NCI-H1694 treated with DMSO at 0.1 percent for 48 hours (cell line): ENCODE measurements around the gene IFNA17.
A peak's percentile ranks its signal among the peaks of the same experiment; 100 is the strongest.
"Not testable (repeated sequence)": the region's sequence is repeated elsewhere in the genome, so short reads cannot be mapped to it uniquely, and the experiment has no call there.

Experiments
- DNase-seq: peaks from one replicate; lab custom pipeline; 2025; lab: John Stamatoyannopoulos, UW

The IFNA17 gene

DNA sequence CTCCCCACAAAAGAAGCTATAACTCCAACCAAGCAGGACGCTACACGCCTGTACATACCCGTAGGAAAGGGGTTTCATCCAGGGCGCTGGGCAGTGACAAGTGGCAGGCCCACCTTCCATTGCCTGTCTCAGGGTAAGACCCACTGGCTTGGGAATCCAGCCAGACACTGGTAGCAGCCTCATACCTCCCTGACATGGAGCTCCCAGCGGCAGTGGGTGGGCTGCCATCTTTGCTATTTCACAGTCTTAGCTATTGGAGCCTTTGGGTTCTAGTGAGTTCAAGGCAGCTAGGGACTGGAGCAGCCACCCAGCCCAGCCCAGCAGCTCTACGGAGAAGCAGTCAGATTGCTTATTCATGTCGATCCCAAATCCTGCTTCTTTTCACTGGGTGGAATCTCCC lies 17.7 kb downstream of the IFNA17 start:
- DNase-seq, result no peak

DNA sequence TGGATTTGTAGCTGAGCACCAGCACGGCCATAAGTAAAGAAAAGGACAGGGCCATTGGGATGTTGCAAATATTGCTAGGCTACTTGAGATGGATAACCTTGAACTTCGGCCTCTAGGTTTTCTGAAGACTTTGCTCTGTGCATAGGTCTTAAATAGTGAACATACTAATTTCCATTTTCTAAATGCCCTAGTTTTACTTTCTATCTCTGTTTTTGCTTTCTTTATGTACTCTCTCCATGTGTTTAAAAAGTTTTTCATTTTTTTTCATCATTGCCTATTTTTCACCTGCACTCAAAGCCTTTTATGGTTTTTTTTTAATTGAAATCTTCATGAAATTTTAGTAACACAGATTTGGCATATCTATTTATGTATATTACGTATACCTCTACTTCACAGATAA lies 21.0 kb downstream of the IFNA17 start, which contains the start of gene IFNA10:
IFNA10 (minus strand) TSS at position 101 of the 400 bp plus-strand sequence; CDS start at position 55, 46 bp downstream.
- not testable (repeated sequence) for DNase-seq

DNA sequence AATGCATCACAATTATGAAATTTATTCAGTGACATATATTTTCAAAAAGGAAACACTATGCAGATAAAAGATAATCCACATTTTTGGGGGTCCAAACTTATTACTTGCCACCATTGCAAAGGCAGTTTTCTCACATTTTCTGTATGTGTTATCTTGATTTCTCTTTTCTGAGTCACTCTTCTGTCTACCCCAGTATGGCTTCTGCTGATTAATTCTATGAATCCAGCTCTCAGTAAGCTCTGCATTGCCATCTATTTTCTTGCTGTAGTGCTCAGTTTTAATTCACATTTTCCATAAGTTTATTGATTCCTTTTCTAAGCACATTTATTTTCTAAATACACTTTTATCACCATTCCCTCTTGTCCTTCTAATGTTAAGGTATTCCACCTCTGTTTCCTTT lies 22.8 kb downstream of the IFNA17 start:
- DNase-seq, result no peak

DNA sequence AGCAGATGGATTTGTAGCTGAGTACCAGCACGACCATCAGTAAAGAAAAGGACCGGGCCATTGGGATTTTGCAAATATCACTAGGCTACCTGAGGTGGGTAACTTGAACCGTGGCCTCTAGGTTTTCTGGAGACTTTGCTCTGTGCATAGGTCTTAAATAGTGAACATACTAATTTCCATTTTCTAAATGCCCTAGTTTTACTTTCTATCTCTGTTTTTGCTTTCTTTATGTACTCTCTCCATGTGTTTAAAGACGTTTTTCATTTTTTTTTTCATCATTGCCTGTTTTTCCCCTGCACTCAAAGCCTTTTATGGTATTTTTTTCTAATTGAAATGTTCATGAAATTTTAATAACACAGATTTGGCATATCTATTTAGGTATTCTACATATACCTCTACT lies 25.9 kb downstream of the IFNA17 start, which contains the start of gene IFNA7:
IFNA7 (minus strand) TSS at position 101 of the 400 bp plus-strand sequence; CDS start at position 61, 40 bp downstream.
- not testable (repeated sequence) for DNase-seq

DNA sequence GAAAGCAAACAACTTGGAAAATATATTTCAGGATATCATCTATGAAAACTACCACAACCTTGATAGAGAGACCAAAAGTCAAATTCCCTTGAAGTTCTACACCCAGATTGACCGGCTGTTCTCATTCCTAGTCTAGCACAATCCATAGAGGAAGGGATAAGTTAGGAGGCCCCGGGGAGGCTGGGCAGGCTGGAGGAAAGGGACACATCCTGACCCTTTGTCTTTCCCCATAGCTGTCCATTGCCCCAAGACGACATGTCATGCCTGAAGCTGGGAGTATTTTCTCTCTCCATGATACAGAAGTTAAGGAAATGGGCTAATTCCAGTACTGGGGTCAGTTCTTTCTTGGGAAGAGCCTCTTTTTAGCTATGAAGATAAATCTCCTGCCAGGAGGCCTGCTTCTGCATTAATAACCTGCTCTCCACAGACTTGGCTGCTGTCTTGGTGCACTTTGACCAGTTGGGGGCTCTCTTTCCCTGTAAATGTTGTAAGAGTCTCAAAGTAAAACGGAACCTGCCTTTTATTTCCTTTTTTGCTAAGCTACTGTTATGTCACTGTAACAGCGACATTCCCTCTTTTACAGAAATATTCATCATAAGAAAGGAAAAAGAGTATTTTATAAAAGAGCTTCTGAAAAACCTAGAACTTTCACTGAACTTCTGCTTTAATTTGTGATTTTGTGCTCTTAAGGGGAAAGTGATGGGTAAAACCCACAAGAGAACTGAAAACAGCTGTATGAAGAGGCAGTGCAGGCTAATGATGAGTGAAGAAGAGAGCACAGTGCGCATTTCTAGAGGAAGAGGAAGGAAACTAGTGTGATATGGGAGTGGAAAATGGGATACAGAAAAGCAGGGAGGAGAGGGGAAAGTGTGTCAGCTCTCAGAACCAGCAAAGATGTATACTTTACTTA lies 32.9 kb downstream of the IFNA17 start:
- peak; percentile 15 for DNase-seq

DNA sequence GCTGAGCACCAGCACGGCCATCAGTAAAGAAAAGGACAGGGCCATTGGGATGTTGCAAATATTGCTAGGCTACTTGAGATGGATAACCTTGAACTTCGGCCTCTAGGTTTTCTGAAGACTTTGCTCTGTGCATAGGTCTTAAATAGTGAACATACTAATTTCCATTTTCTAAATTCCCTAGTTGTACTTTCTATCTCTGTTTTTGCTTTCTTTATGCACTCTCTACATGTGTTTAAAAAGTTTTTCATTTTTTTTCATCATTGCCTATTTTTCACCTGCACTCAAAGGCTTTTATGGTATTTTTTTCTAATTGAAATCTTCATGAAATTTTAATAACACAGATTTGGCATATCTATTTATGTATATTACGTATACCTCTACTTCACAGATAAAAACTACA lies 40.5 kb downstream of the IFNA17 start, which contains the start of gene IFNA4:
IFNA4 (minus strand) TSS at position 101 of the 400 bp plus-strand sequence; CDS start at position 45, 56 bp downstream.
- DNase-seq, result not testable (repeated sequence)

DNA sequence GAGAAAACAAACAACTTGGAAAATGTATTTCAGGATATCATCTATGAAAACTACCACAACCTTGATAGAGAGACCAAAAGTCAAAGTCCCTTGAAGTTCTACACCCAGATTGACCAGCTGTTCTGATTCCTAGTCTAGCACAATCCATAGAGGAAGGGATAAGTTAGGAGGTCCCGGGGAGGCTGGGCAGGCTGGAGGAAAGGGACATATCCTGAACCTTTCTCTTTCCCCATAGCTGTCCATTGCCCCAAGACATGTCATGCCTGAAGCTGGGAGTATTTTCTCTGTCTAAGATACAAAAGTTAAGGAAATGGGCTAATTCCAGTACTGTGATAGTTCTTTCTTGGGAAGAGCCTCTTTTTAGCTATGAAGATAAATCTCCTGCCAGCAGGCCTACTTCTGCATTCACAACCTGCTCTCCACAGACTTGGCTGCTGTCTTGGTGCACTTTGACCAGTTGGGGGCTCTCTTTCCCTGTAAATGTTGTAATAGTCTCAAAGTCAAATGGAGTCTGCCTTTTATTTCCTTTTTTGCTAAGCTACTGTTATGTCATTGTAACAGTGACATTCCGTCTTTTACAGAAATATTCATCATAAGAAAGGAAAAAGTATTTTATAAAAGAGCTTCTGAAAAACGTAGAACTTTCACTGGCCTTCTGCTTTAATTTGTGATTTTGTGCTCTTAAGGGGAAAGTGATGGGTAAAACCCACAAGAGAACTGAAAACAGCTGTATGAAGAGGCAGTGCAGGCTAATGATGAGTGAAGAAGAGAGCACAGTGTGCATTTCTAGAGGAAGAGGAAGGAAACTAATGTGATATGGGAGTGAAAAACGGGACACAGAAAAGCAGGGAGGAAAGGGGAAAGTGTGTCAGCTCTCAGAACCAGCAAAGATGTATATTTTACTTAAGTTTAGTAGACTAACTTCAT lies 44.9 kb downstream of the IFNA17 start:
- DNase-seq, result peak; percentile 2
